Middle frontal gyrus (tissue), 1 donor: ENCODE results near the gene DTNA.

Experiments used
- DNase-seq: peaks from one replicate; pipeline ENCODE4 v3.0.0-alpha.2; 2015; ENCODE audit warnings: low spot score; ENCODE audit errors: extremely low spot score

DTNA gene

DNA sequence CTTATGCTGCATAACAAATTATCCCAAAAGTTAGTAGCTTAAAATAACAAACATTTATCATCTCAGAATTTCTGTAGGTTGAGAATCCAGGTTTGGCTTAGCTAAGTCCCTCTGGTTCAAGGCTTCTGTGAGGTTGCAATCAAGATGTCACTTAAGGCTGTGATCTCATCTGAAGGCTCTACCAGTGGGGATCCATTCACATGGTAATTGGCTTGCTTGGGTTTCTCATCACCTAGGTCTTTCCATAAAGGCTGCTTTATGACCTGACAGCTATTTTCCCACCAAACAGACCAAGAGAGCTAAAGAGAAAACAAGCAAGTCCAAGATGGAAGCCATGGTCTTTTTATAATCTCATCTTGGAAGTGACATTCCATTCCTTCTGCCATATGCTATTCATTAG lies 137.3 kb downstream of the DTNA start:
- DNase-seq: no peak

- DNase-seq: no peak
Measured at GRCh38 chr18:34848156-34848555, 138.1 kb downstream of the DTNA start.

DNA sequence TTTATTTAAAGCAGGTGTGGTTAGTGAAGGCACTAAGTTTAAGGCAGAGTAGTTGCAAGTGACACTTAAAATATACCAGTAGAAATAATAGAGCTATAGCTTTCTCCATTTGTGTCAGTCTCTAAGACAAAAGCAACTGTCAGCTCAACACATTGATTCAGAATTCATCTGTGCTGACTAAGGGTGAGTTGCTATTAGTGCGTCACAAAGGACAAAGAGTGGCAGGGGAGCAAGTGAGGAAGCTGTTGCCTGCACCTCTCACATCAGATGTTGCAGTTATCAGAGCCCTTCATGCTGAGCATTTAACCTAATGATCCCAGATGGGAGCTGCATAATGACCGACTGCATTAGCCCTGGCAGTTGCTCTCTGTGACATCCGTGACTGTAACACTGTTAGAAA lies 138.6 kb downstream of the DTNA start:
- no peak for DNase-seq

DNA sequence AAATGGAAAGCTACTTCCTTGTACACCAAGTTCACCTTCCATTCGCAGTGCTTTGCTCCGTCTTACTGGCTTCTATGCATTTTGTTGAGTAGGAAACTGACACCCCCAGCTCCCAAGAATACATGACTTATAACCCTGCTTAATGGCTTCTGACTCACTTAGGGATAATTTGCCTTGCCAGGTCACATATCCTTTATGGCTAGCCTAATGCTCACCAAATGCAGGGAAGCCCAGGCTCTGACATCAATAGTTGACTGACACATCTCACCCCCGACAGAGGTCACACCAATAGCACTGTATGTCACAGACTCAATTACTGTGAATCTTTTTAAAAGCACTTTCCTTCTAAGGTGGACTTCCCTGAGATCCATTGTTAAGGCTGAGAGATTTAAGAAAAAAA lies 147.2 kb downstream of the DTNA start:
- DNase-seq: no peak

- no peak for DNase-seq
Measured at GRCh38 chr18:34858188-34858587, 148.1 kb downstream of the DTNA start.

DNA sequence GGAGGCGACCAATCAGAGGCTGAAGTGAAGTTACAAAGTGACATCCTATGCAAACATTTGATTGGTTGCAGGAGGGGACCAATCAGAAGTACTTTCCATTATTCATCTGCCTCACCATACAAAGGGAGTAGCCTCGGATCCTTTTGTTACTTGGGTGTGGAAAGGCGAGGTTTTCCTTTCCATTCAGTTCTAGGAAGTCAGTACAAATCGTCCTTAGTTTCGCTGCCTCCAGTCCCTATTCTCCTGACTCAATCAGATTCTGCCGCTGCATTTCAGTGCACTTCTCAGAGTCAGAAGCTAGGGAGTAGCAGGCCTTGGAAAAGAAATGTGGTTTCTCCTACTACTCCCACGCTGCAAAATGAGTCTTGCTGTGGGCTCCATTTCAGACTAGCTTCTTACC lies 149.4 kb downstream of the DTNA start:
- no peak for DNase-seq

DNA sequence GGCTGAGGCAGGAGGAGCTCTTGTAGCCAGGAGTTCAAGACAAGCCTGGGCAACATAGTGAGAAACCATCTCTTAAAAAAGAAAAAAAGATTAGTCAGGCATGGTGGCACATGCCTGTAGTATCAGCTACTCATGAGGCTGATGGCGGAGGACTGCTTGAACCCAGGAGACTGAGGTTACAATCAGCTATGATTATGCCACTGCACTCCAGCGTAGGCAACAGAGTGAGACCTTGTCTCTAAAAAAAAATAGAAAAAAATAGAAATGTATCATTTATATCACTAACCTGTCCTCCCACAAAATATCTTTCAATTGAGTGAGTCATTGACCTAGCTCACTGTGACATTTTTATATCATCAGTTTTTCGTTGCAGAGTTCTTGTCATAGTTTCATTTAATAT lies 152.5 kb downstream of the DTNA start:
- no peak for DNase-seq

GRCh38 chr18:34863702-34864101 lies 153.6 kb downstream of the DTNA start:
- DNase-seq: no peak

DNA sequence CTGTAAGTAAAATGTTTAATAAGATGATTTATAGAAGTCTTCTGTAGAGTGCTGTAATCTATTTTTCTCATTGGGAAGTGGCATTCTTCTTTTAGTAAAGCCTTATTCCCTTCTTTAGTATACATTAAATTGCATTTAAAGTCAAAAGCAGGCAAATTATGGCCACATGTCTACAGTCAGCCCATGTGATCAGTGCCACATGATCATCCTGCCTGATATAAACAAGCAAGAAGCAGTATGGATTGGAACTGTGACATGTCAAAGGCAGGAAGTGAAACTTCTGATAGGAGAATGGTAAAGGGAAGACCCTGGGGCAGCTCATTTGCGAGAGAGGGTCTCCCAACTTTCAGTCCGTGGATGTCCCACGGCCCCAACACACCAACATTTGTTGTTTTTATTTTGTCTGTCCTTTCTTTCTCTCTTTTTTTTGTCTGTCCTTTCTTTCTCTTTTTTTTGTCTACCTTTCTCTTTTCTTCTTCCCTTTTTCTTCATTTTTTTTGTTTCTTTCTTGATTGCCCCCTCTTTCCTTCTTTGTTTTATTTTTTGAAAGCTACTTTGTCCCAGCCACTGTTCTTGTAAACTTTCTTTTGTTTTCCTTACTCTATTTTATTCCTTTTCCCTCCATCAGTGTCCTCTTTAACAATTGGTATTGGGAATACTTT lies 154.9 kb downstream of the DTNA start:
- no peak for DNase-seq

DNA sequence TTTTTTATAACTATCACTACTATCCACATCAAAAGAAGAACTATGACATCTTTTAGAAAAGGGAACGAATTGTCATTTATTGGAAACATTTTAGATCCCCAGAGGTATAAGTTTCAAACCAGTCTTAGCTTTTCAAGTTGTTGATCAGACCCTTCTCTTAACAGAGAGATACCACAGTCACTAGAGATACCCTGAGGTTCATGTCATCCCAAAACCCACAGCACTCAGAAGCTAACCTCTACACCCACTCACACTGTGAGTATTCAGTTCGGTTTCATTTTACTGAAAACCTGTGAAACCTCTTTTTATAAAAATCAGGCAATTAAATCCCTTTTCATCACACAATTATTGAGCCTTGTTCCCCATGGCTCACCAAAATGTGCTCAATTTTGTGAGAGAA lies 156.2 kb downstream of the DTNA start:
- no peak for DNase-seq

GRCh38 chr18:34866739-34867138 lies 156.6 kb downstream of the DTNA start:
- no peak for DNase-seq

DNA sequence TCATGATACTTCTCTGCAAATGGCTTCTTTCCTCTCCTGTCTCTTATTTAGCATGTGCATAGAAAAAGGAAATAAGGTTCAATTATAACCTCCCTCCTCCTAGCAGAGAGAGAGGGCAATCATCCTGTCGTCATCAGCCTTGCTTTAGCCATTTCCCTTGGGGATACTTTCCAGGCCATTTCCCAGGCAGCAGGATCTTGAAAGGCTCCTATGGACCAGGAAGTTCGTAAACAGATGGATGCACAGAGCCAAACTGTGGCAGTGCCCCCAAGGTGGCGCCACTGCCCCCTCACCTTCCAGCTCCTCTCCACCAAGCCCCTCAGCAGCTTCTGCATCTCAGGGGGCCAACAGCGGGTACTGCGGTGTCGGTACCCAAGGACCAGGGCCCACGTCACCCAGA lies 157.4 kb downstream of the DTNA start:
- DNase-seq: no peak

DNA sequence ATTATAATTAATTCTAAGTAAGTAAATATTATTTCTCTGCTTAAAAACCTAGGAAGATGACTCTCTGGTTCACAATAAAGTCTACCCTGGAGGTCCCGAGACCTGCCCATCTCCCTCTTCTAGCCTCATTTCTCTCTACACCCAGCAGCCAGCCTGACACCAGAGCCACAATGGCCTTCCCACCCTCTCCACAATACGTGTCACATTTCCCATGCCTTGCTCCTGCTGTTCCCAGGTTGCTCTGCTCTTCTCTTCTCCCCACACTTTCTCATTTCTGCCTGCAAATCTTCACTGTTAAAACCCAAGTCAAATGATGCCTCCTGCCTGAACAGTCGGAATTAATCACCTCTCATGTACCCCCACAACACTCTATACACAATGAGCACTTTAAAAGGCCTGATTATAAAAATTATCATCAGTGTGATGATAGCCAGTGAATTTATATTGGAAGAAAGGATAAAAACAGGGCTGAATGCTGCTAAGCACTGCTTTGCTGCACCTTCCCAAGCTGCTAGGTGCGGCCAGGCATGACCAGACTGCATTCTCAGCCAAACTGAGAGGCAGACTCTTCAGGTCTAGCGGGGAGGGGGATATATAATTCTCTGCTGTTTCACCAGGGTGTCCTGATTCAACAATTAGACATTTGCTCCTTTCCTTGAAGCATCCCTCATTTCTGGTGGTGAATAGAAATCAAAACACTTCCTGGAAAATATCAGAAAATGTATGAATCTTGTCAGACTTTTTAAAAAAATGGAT lies 160.6 kb downstream of the DTNA start:
- no peak for DNase-seq

DNA sequence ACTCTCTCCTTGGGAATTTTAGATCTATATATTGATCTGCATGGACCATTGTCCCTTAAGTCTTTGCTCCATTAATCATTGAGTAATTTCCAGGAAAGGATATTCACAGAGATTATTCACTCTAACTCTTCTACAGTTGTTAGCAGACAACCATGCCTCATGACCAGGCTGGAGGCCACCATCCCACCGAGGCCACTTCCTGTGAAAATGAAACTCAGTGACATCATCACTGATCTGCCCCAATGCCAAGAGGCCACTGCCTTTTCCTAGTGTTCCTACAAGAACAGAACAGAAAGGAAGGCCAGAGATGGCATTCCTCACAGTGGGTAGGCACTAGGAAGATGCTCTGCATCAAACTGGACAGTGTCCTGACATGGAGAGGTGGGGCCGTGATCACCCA lies 161.3 kb downstream of the DTNA start:
- no peak for DNase-seq

DNA sequence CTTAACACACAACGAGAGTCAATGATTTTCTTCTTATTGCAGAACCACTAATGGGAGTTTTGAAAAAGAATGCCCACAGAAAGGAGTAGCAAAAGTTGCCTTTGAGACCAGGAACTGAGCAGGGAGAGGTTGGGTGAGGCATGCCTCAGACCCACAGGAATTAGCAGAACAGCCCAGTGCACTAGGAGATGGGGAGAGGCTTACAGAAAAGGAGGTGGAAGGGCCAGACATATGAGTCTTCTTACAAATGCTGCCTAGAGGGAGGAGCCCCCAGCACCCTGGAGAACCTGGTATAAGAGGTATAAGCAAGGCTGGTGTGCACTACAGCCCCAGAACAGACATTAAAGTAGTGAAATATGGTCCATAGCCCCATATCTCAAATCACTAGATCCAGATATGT lies 162.0 kb downstream of the DTNA start:
- no peak for DNase-seq

DNA sequence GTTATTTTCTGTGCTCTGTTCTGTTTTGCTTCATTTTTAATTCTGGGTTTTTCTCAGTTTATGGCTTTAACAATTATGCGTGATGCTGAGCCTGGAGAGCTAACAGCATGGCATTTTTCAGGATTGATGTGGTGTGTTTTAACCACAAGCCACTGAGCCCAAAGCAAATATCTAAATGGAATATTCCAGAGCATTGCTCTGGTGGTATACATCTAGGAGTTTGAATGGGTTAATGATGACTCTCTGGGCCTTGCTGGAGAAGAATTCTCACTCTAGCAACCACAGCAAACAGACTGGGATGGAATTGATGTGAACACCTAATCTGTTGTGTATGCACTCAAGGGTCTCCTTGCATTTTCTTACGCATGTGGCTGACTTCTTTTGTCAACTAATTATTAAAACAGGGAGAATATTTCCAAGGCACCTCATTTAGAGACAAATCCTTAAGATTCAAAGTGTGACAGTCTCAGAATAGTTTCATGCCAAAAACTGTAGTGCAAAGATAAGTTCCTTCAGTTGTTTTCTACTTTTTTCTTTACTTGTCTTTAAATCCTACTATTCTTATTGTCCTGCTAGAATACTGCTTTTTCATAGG lies 164.0 kb downstream of the DTNA start:
- no peak for DNase-seq

- DNase-seq: no peak
Measured at GRCh38 chr18:34875150-34875549, 165.1 kb downstream of the DTNA start.

DNA sequence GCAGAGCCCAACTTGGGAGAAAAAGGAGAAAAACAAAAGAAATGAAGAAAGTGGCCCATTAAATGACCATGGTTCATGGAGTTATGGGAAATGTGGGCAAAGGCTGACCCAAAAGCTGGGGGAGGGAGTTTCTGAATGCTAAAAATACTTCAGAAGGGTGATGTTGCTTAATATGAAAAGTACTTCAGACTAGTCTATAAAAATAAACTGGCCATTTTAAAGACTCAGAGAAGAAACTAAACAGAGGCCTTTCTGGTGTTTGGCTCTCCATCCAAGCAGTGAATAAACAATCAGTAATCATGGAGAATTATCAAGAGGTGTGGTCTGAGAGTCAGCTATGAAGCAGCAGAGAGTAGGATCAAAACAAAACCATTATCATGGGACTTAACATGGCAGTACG lies 170.3 kb downstream of the DTNA start:
- DNase-seq: no peak

GRCh38 chr18:34880882-34881834 lies 171.1 kb downstream of the DTNA start:
- peak; percentile 8 for DNase-seq

DNA sequence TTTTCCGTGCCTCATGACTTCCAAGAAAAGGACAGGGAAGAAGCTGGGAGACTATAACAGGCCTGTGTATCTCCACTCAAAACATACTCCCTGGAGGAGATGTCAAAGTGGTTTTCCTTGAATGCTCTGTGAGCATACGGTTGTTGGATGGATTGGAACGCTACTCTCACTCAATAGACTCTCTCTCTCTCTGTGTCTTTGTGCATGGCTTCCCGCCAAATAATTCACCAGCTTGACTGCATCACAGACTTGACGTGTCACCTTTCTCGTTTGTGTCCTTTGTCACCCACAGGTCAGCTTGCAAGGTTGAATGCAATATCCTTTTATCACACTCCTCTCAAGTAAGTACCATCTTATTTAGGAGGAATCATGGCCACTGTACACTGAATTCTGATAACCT lies 174.3 kb downstream of the DTNA start:
- no peak for DNase-seq

DNA sequence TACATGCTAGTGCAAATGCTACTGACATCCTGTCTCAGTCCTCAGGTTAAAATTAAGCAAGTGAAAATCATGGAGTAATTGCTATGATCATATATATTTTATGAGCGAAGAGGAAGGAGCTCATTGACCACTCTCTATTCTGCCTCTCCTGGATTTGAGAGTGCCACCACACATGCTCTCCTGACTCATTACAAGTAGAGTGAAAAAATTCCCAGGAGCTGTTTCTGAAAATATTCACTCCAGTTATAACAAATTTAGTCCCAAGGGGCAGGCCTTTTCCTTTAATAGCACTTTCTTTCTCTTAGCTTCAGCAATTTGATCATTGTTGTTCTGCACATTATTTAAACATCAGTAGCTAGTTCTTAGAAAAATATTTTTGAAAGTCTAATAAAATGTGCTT lies 176.1 kb downstream of the DTNA start:
- no peak for DNase-seq
